ENCODE measurements around the gene BIRC7. TPM values are rescaled to one million over a fixed set of nuclear protein-coding genes. Genes with fewer than 3 reads are reported as not detected.

BIRC7 gene
- total RNA-seq, 1 experiment from 2014 or later = 0.96 TPM

GRCh38 chr20:63261795-63262528 lies 26.3 kb downstream of the BIRC7 start:
- TF ChIP-seq ZFX (IDR thresholded peaks at IDR 0.05) = no peak
- TF ChIP-seq MAX (IDR thresholded peaks at IDR 0.05) = no peak
- TF ChIP-seq RAD21 (IDR thresholded peaks at IDR 0.05; ENCODE audit: low read depth) = no peak
- no peak for TF ChIP-seq POLR2AphosphoS5 (IDR thresholded peaks at IDR 0.05; ENCODE audit: low read depth, low read length)
- TF ChIP-seq SIN3A (IDR thresholded peaks at IDR 0.05; ENCODE audit: low read depth) = no peak
- no peak for TF ChIP-seq TCF7L2 (IDR thresholded peaks at IDR 0.05; ENCODE audit: borderline replicate concordance, extremely low read depth, insufficient read depth, insufficient read length)
- TF ChIP-seq EGR1 (IDR thresholded peaks at IDR 0.05; ENCODE audit: low read depth) = no peak
- no peak for TF ChIP-seq FOSL1 (IDR thresholded peaks at IDR 0.05; ENCODE audit: low read depth)
- TF ChIP-seq ELF1 (IDR thresholded peaks at IDR 0.05; ENCODE audit: borderline replicate concordance, low read depth) = no peak
- no peak for TF ChIP-seq SRF (IDR thresholded peaks at IDR 0.05; ENCODE audit: low read depth)
- no peak for TF ChIP-seq JUND (IDR thresholded peaks at IDR 0.05)
- TF ChIP-seq ZBTB33 (IDR thresholded peaks at IDR 0.05; ENCODE audit: extremely low read depth, insufficient replicate concordance, low read length) = no peak
- TF ChIP-seq EZH2 (IDR thresholded peaks at IDR 0.05) = no peak
- TF ChIP-seq, protein P1, sequence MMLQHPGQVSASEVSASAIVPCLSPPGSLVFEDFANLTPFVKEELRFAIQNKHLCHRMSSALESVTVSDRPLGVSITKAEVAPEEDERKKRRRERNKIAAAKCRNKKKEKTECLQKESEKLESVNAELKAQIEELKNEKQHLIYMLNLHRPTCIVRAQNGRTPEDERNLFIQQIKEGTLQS (IDR thresholded peaks at IDR 0.05) = no peak
- TF ChIP-seq POLR2A (IDR thresholded peaks at IDR 0.05; ENCODE audit: borderline replicate concordance, extremely low read depth, insufficient read depth, insufficient read length) = no peak
- CTCF ChIA-PET = no interaction called here
- RAD21 ChIA-PET (ENCODE audit: low non-redundant PET in 1 of 2, low total read pairs in 2 of 2, uncharacterized antibody in 2 of 2, unreplicated experiment in 2 of 2) = no interaction called here
- Histone ChIP-seq H3K9me2 (ENCODE audit: insufficient read depth) (no peaks in the 10 kb centered on the region), H3K9me3 (ENCODE audit: control insufficient read depth in 1 of 2, insufficient read depth in 1 of 2, low read depth in 1 of 2, low read length in 2 of 2) (no peaks in the 10 kb centered on the region), H3K4me3 (replicated peaks in 1 of 2; ENCODE audit: low read depth in 1 of 2, low read length in 2 of 2) (no peak overlapping the region), H3K79me2 (ENCODE audit: insufficient read depth, low read length) (no peaks in the 10 kb centered on the region), H3K36me3 (ENCODE audit: control insufficient read depth in 1 of 2, insufficient read depth in 2 of 2, low read length in 2 of 2) (no peaks in the 10 kb centered on the region), H3K9ac (ENCODE audit: low read length) (no peak overlapping the region), H3K4me1 (ENCODE audit: control insufficient read depth in 1 of 2, insufficient read depth in 2 of 2, low read length in 2 of 2) (no peaks in the 10 kb centered on the region), H3K27me3 (ENCODE audit: insufficient read depth, low read length) (no peaks in the 10 kb centered on the region), H3K27ac (ENCODE audit: low read depth, low read length) (no peak overlapping the region), H3K4me2 (ENCODE audit: low read length) (no peak overlapping the region), H2AFZ (ENCODE audit: low read depth, low read length, poor library complexity, severe bottlenecking) (no peak overlapping the region), H4K20me1 (ENCODE audit: insufficient read depth) (no peaks in the 10 kb centered on the region)
- DNase-seq (ENCODE audit: low read depth, low spot score) = no peak
- POLR2A ChIA-PET = no interaction called here
- intact Hi-C loops (cut with micrococcal nuclease) = no loop called here
- ATAC-seq = no peak
- no TSS peak for BruUV-seq (replicated peaks)
